Measurements from ENCODE around the gene TPX2. TPM values are rescaled to one million over a fixed set of nuclear protein-coding genes. Genes with fewer than 3 reads are reported as not detected.

The TPX2 gene
- total RNA-seq, 4 donors from 2014 or later: 4.4 to 26.4 (median 9.3) TPM

DNA sequence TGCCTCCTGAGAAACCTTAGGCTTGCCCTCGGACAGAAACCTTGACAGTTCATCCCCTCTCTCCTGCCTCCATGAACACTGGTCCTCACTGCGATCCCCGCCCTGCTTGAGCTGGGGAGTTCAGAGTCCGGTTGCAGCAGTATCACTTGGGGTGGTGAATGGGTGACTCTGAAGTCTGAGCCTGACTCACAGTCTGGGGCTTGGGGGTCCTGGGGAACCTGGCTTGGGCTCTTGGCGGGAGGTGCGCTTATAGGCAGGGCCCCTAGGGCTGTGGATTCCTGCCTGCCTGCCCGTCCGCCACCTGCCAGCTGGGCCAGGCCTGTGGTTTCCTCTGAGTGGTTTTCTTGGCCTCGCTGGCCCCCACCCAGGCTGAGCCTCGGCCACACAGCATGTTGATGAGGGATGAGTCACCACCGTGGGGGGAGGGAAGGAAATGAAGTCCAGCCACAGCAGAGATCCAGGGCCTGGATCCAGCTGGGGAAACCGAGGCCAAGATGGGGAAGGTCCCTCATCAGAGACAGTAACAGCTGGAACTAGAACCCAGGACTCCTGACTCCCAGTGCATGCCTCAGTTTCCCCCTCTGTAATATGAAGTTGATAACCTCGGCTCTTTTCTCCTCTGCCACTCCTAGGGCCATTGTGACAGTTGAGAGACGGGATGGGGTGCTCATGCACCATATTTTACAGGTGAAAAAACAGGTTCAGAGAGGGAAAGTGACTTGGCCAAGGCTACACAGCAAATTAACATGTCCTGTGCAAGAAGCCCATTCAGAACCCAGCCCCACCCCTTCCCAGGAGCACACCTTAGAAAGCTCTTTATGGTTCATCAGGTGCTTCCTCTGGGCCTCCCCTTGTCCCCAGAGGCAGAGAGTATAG, 97.1 kb downstream of the TPX2 start:
- peaks cover 0 to 24% (median 6%) of the 10 kb centered on the region in 4 donors for H3K4me1 ChIP-seq
- no peak overlapping the region for H3K4me3 ChIP-seq
- H3K36me3 ChIP-seq: no peaks in the 10 kb centered on the region
- no peak for TF ChIP-seq POLR2A (IDR thresholded peaks at IDR 0.05)
- TF ChIP-seq, protein P1, sequence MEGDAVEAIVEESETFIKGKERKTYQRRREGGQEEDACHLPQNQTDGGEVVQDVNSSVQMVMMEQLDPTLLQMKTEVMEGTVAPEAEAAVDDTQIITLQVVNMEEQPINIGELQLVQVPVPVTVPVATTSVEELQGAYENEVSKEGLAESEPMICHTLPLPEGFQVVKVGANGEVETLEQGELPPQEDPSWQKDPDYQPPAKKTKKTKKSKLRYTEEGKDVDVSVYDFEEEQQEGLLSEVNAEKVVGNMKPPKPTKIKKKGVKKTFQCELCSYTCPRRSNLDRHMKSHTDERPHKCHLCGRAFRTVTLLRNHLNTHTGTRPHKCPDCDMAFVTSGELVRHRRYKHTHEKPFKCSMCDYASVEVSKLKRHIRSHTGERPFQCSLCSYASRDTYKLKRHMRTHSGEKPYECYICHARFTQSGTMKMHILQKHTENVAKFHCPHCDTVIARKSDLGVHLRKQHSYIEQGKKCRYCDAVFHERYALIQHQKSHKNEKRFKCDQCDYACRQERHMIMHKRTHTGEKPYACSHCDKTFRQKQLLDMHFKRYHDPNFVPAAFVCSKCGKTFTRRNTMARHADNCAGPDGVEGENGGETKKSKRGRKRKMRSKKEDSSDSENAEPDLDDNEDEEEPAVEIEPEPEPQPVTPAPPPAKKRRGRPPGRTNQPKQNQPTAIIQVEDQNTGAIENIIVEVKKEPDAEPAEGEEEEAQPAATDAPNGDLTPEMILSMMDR (IDR thresholded peaks at IDR 0.05): no peak
- no peaks in the 10 kb centered on the region for H3K27me3 ChIP-seq
- H3K27ac ChIP-seq: no peak overlapping the region
- peak; percentile 58 to 84 (median 76) for DNase-seq
- H3K9me3 ChIP-seq: no peaks in the 10 kb centered on the region

DNA sequence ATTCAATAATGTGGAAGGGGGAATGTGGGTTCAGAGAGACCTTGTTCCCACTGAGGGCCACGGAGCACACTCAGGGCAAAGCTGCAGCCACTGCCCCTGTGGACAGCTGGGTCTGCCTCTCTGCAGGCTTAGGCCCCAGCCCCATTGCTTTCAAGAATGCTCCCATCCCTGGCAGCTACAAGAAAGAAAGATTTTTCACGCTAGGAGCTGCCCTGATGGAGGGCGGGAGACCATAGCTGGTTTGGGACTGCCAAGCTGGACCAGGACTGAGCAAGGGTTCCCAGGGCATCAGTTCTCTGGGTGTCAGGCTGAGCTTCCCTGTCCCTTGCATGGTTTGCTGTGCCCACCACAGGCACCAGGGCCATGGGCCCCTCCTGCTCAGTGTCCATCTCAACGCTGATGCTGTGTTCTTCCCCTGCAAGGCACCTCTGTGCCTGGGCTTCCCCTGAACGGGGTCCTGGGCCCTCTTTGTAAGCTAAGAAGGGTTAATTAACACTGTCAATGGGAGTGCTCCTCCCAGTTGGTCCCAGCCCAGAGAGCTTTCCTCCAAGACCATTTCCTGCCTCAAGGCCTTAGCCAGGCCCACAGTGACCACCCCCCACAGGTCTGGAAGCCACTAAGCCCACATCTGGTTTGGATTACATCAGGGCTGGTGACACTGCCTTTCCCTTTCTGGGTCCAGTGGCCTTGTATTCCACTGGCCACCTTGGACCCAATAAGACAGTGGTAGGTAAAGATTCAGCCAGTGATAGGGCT, 97.9 kb downstream of the TPX2 start:
- no peaks in the 10 kb centered on the region for H3K36me3 ChIP-seq
- DNase-seq: no peak
- H3K4me3 ChIP-seq: no peak overlapping the region
- peaks cover 0 to 24% (median 6%) of the 10 kb centered on the region in 4 donors for H3K4me1 ChIP-seq
- H3K9me3 ChIP-seq: no peaks in the 10 kb centered on the region
- TF ChIP-seq POLR2A (IDR thresholded peaks at IDR 0.05): no peak
- TF ChIP-seq, protein P1 (IDR thresholded peaks at IDR 0.05): no peak
- no peaks in the 10 kb centered on the region for H3K27me3 ChIP-seq
- H3K27ac ChIP-seq: no peak overlapping the region

- TF ChIP-seq, protein P1 (IDR thresholded peaks at IDR 0.05): no peak
- no peak for TF ChIP-seq POLR2A (IDR thresholded peaks at IDR 0.05)
- no peaks in the 10 kb centered on the region for H3K27me3 ChIP-seq
- H3K36me3 ChIP-seq: no peaks in the 10 kb centered on the region
- H3K4me1 ChIP-seq: peaks cover 0 to 30% (median 7%) of the 10 kb centered on the region in 4 donors
- H3K9me3 ChIP-seq: no peaks in the 10 kb centered on the region
- H3K4me3 ChIP-seq: no peak overlapping the region
- no peak for DNase-seq
- H3K27ac ChIP-seq: no peak overlapping the region
Measured at GRCh38 chr20:31837896-31838397, 98.9 kb downstream of the TPX2 start.

DNA sequence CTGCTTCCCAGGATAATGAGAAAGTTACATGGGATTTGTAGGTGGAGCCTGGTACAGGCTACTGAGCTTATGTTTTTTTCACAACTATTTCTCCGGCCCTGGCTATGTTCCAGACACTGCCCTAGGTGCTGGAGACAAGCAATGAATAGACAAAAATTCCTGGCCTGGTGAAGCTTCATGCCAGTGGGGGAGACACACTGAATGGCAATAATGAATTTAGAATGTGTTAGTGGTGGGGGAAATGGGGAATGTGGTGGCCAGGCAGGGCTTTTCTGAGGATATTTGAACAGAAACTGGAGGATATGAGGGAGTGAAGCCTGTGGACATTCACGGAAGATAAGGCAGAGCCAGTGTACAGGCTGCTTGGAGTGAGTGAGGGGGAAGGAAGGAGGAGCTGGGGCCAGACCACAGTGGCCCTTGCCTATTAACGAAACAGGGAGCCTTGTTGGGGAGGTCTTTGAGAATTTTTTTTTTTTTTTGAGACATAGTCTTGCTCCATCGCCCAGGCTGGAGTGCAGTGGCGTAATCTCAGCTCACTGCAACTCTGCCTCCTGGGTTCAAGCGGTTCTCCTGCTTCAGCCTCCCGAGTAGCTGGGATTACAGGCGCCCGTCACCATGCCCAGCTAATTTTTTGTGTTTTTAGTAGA, 99.7 kb downstream of the TPX2 start:
- DNase-seq: no peak
- no peak overlapping the region for H3K27ac ChIP-seq
- H3K36me3 ChIP-seq: no peaks in the 10 kb centered on the region
- no peaks in the 10 kb centered on the region for H3K27me3 ChIP-seq
- peaks cover 0 to 28% (median 8%) of the 10 kb centered on the region in 4 donors for H3K4me1 ChIP-seq
- TF ChIP-seq POLR2A (IDR thresholded peaks at IDR 0.05): no peak
- TF ChIP-seq, protein P1 (IDR thresholded peaks at IDR 0.05): no peak
- H3K9me3 ChIP-seq: no peaks in the 10 kb centered on the region
- H3K4me3 ChIP-seq: no peak overlapping the region

DNA sequence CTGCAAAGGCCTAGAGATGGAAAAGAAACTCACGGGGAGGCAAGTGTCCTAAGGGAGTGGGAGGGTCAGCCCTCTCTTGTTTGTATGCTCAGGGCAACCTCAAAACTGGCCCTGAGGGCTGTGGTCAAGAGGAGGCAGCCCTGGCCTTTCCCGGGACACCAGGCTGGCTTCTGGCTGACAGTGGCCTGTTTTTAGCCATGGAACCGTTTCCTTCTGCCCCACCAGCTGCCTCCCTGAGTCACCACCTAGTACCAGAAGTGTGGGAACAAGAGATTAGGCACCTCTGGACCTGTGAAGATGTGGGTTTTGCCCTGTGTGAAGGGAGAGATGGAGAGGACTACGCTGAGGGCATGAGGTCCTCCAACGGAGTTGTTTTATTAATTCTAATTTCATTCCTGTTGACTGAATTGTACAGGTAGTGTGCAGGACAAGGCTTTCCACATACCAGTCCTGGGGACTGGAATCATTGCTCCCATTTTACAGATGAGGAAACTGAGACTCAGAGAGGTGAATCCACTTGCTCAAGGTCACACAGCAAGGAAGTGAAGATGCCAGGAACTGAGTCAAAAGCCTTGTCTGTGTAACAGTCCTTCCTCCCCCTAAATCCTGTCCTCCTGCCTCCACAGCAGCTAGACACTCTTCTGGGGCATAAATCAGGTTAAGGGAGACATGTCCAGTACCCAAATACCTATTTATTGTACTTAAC, 100.8 kb downstream of the TPX2 start:
- Histone ChIP-seq H3K27ac (no peak overlapping the region), H3K27me3 (no peaks in the 10 kb centered on the region), H3K4me1 (peaks cover 0 to 28% (median 8%) of the 10 kb centered on the region in 4 donors), H3K9me3 (no peaks in the 10 kb centered on the region), H3K36me3 (no peaks in the 10 kb centered on the region), H3K4me3 (no peak overlapping the region)
- TF ChIP-seq, protein P1 (IDR thresholded peaks at IDR 0.05): no peak
- no peak for TF ChIP-seq POLR2A (IDR thresholded peaks at IDR 0.05)
- DNase-seq: no peak

All from Peyer's patch (tissue), 4 donors.